Lower leg skin (tissue), 3 donors: ENCODE measurements around the gene LGALS7.
"Not testable (repeated sequence)": the region's sequence is repeated elsewhere in the genome, so short reads cannot be mapped to it uniquely, and the experiment has no call there.

Experiments
- POLR2A ChIP-seq, 2 donors: fragments of 450-650 bp; IDR thresholded peaks; one replicate each; pipeline ENCODE4 v1.6.1; 2016 to 2017; ENCODE audit warnings: antibody characterized with exemption in 2 of 2, mild to moderate bottlenecking in 1 of 2, moderate library complexity in 1 of 2
- TF ChIP-seq, protein P1 (sequence below), 3 donors: fragments of 450-650 bp; IDR thresholded peaks; one replicate each; pipeline ENCODE4 v1.5.1; 2016; ENCODE audit warnings: antibody characterized with exemption in 3 of 3, mild to moderate bottlenecking in 3 of 3, moderate library complexity in 2 of 3

- TF ChIP-seq, protein P1, sequence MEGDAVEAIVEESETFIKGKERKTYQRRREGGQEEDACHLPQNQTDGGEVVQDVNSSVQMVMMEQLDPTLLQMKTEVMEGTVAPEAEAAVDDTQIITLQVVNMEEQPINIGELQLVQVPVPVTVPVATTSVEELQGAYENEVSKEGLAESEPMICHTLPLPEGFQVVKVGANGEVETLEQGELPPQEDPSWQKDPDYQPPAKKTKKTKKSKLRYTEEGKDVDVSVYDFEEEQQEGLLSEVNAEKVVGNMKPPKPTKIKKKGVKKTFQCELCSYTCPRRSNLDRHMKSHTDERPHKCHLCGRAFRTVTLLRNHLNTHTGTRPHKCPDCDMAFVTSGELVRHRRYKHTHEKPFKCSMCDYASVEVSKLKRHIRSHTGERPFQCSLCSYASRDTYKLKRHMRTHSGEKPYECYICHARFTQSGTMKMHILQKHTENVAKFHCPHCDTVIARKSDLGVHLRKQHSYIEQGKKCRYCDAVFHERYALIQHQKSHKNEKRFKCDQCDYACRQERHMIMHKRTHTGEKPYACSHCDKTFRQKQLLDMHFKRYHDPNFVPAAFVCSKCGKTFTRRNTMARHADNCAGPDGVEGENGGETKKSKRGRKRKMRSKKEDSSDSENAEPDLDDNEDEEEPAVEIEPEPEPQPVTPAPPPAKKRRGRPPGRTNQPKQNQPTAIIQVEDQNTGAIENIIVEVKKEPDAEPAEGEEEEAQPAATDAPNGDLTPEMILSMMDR (IDR thresholded peaks at IDR 0.05): not testable (repeated sequence)
- TF ChIP-seq POLR2A (IDR thresholded peaks at IDR 0.05): not testable (repeated sequence)
These were observed 24.5 kb upstream of the LGALS7 start for GRCh38 chr19:38797781-38798180.
